AG10803 (cell line): ENCODE data around the gene MPHOSPH10.

Experiments
- DNase-seq: peaks from one replicate; pipeline ENCODE4 v3.0.0; 2010; ENCODE audit warnings: low read depth
- H3K4me3 ChIP-seq: 2 replicates; pipeline ENCODE4 v1.5.1; 2011; ENCODE audit warnings: mild to moderate bottlenecking, low read length, control low read depth
- CTCF ChIP-seq: conservative IDR thresholded peaks from 2 replicates; pipeline ENCODE4 v1.5.1; 2011; ENCODE audit warnings: mild to moderate bottlenecking, low read length, control low read depth, inconsistent platforms

MPHOSPH10 gene

GRCh38 chr2:71150082-71150816 lies 19.8 kb downstream of the MPHOSPH10 start:
- no peak for DNase-seq

GRCh38 chr2:71151620-71152019 lies 21.2 kb downstream of the MPHOSPH10 start:
- H3K4me3 ChIP-seq: no peak overlapping the region
- TF ChIP-seq CTCF: no peak
- no peak for DNase-seq

More at GRCh38 chr2:71150082-71150816, 19.8 kb downstream of the MPHOSPH10 start:
- H3K4me3 ChIP-seq: no peak overlapping the region
- no peak for TF ChIP-seq CTCF

GRCh38 chr2:71153585-71154224 lies 23.3 kb downstream of the MPHOSPH10 start:
- H3K4me3 ChIP-seq: no peak overlapping the region
- no peak for TF ChIP-seq CTCF
- DNase-seq: no peak

GRCh38 chr2:71154279-71154678 lies 23.8 kb downstream of the MPHOSPH10 start:
- TF ChIP-seq CTCF: no peak
- no peak for DNase-seq
- H3K4me3 ChIP-seq: no peak overlapping the region

- no peak for DNase-seq
These were observed 24.4 kb downstream of the MPHOSPH10 start for GRCh38 chr2:71154798-71155197.

GRCh38 chr2:71155846-71156245 lies 25.4 kb downstream of the MPHOSPH10 start:
- no peak for DNase-seq
- no peak for TF ChIP-seq CTCF
- H3K4me3 ChIP-seq: no peak overlapping the region

More at GRCh38 chr2:71154798-71155197, 24.4 kb downstream of the MPHOSPH10 start:
- no peak; the same call in 1 of the 2 replicates for TF ChIP-seq CTCF
- no peak overlapping the region for H3K4me3 ChIP-seq

- peak; percentile 39 for DNase-seq
- TF ChIP-seq CTCF: no peak
- peak overlapping the region; percentile 34 for H3K4me3 ChIP-seq
These were observed 26.1 kb downstream of the MPHOSPH10 start for GRCh38 chr2:71156573-71156972.
